ENCODE measurements around the gene MAD2L1. TPM values are rescaled to one million over a fixed set of nuclear protein-coding genes. Genes with fewer than 3 reads are reported as not detected.
"Not testable (repeated sequence)": the region's sequence is repeated elsewhere in the genome, so short reads cannot be mapped to it uniquely, and the experiment has no call there.

MAD2L1 gene
- total and polyA plus RNA-seq, 3 experiments from 2014 or later: 13.1 to 73.8 (median 69.8) TPM

GRCh38 chr4:120070196-120070595 is 3.5 kb upstream of the MAD2L1 start:
- DNase-seq: no peak
- H3K4me1 Mint-ChIP-seq: peaks cover 37 to 55% (median 49%) of the 10 kb centered on the region in 3 donors
- H3K27ac Mint-ChIP-seq: no peak overlapping the region
- H3K27me3 Mint-ChIP-seq: peaks cover 0 to 1% of the 10 kb centered on the region in 2 donors
- H3K9me3 ChIP-seq (ENCODE audit: low read length): no peaks in the 10 kb centered on the region
- H3K9me3 Mint-ChIP-seq: no peaks in the 10 kb centered on the region
- H3K27ac ChIP-seq (ENCODE audit: low read depth, low read length): no peak overlapping the region
- no peaks in the 10 kb centered on the region for H3K27me3 ChIP-seq (ENCODE audit: insufficient read depth, low read length, poor library complexity, severe bottlenecking)
- H3K36me3 Mint-ChIP-seq: peaks cover 0 to 14% (median 0%) of the 10 kb centered on the region in 3 donors
- H3K36me3 ChIP-seq (ENCODE audit: insufficient read depth, low read length): no peaks in the 10 kb centered on the region
- ChIA-PET CTCF (no interaction called here), POLR2A (no interaction called here)
- peaks cover 29% of the 10 kb centered on the region for H3K4me1 ChIP-seq (ENCODE audit: insufficient read depth, low read length)
- no peak overlapping the region for H3K4me3 ChIP-seq (ENCODE audit: low read length)
- no peak overlapping the region for H3K4me3 Mint-ChIP-seq

- H3K36me3 ChIP-seq (ENCODE audit: insufficient read depth, low read length): no peaks in the 10 kb centered on the region
- ChIA-PET POLR2A (interaction anchor here (0.7 to 0.9 kb wide), 2 partner anchors 767 to 1663 kb away, joined by 3 to 9 read pairs; no protein-coding TSS in a partner anchor), CTCF (no interaction called here)
- H3K27me3 ChIP-seq (ENCODE audit: insufficient read depth, low read length, poor library complexity, severe bottlenecking): no peaks in the 10 kb centered on the region
- Mint-ChIP-seq H3K4me1 (peaks cover 58 to 86% (median 85%) of the 10 kb centered on the region in 3 donors), H3K27me3 (peaks cover 0 to 1% of the 10 kb centered on the region in 2 donors), H3K9me3 (no peaks in the 10 kb centered on the region), H3K36me3 (peaks cover 0 to 21% (median 0%) of the 10 kb centered on the region in 3 donors), H3K27ac (peak overlapping the region; percentile 95 to 99 (median 98)), H3K4me3 (peak overlapping the region; percentile 90 to 98 (median 94))
- DNase-seq: peak in 1 of 5 donors; percentile 28
- H3K27ac ChIP-seq (ENCODE audit: low read depth, low read length): peak overlapping the region; percentile 97
- H3K9me3 ChIP-seq (ENCODE audit: low read length): no peaks in the 10 kb centered on the region
- peaks cover 30% of the 10 kb centered on the region for H3K4me1 ChIP-seq (ENCODE audit: insufficient read depth, low read length)
- H3K4me3 ChIP-seq (ENCODE audit: low read length): peak overlapping the region; percentile 82
Measured at GRCh38 chr4:120065974-120066516, 603 bp downstream of the MAD2L1 start.

GRCh38 chr4:120064887-120065286 is 1.8 kb downstream of the MAD2L1 start:
- Mint-ChIP-seq H3K4me3 (peak overlapping the region in 5 of 7 donors; percentile 19 to 38 (median 26)), H3K27ac (peak overlapping the region; percentile 24 to 89 (median 76)), H3K9me3 (no peaks in the 10 kb centered on the region), H3K27me3 (peaks cover 0 to 1% of the 10 kb centered on the region in 2 donors), H3K36me3 (peaks cover 0 to 27% (median 4%) of the 10 kb centered on the region in 3 donors), H3K4me1 (peaks cover 58 to 79% (median 78%) of the 10 kb centered on the region in 3 donors)
- no peak overlapping the region for H3K4me3 ChIP-seq (ENCODE audit: low read length)
- ChIA-PET POLR2A (no interaction called here), CTCF (no interaction called here)
- no peak for DNase-seq
- no peaks in the 10 kb centered on the region for H3K27me3 ChIP-seq (ENCODE audit: insufficient read depth, low read length, poor library complexity, severe bottlenecking)
- no peak overlapping the region for H3K27ac ChIP-seq (ENCODE audit: low read depth, low read length)
- H3K4me1 ChIP-seq (ENCODE audit: insufficient read depth, low read length): peaks cover 30% of the 10 kb centered on the region
- H3K36me3 ChIP-seq (ENCODE audit: insufficient read depth, low read length): no peaks in the 10 kb centered on the region
- H3K9me3 ChIP-seq (ENCODE audit: low read length): no peaks in the 10 kb centered on the region

GRCh38 chr4:120063711-120064110 is 2.9 kb downstream of the MAD2L1 start:
- H3K36me3 Mint-ChIP-seq: peaks cover 0 to 39% (median 4%) of the 10 kb centered on the region in 3 donors
- H3K27ac ChIP-seq (ENCODE audit: low read depth, low read length); H3K27me3 Mint-ChIP-seq; H3K36me3 ChIP-seq (ENCODE audit: insufficient read depth, low read length); H3K9me3 ChIP-seq (ENCODE audit: low read length); H3K9me3 Mint-ChIP-seq; DNase-seq; POLR2A ChIA-PET; H3K4me3 ChIP-seq (ENCODE audit: low read length); H3K27me3 ChIP-seq (ENCODE audit: insufficient read depth, low read length, poor library complexity, severe bottlenecking); CTCF ChIA-PET: not testable (repeated sequence)
- peaks cover 50 to 73% (median 66%) of the 10 kb centered on the region in 3 donors for H3K4me1 Mint-ChIP-seq
- peak overlapping the region; percentile 47 to 92 (median 80) for H3K27ac Mint-ChIP-seq
- peaks cover 25% of the 10 kb centered on the region for H3K4me1 ChIP-seq (ENCODE audit: insufficient read depth, low read length)
- peak overlapping the region in 1 of 7 donors; percentile 63 for H3K4me3 Mint-ChIP-seq

GRCh38 chr4:120062663-120063195 is 3.9 kb downstream of the MAD2L1 start:
- Mint-ChIP-seq H3K27ac (peak overlapping the region; percentile 0 to 92 (median 83)), H3K9me3 (no peaks in the 10 kb centered on the region), H3K27me3 (peaks cover 0 to 1% of the 10 kb centered on the region in 2 donors), H3K4me3 (peak overlapping the region in 2 of 7 donors; percentile 32 to 63), H3K4me1 (peaks cover 41 to 64% (median 56%) of the 10 kb centered on the region in 3 donors), H3K36me3 (peaks cover 0 to 45% (median 4%) of the 10 kb centered on the region in 3 donors)
- Histone ChIP-seq H3K36me3 (ENCODE audit: insufficient read depth, low read length) (peaks cover 5% of the 10 kb centered on the region), H3K4me3 (ENCODE audit: low read length) (no peak overlapping the region), H3K4me1 (ENCODE audit: insufficient read depth, low read length) (peaks cover 16% of the 10 kb centered on the region), H3K27me3 (ENCODE audit: insufficient read depth, low read length, poor library complexity, severe bottlenecking) (no peaks in the 10 kb centered on the region), H3K27ac (ENCODE audit: low read depth, low read length) (no peak overlapping the region), H3K9me3 (ENCODE audit: low read length) (no peaks in the 10 kb centered on the region)
- ChIA-PET POLR2A (no interaction called here), CTCF (no interaction called here)
- DNase-seq: no peak

GRCh38 chr4:120059036-120059435 is 7.6 kb downstream of the MAD2L1 start:
- ChIA-PET POLR2A (no interaction called here), CTCF (no interaction called here)
- DNase-seq: no peak
- Histone ChIP-seq H3K27me3 (ENCODE audit: insufficient read depth, low read length, poor library complexity, severe bottlenecking) (no peaks in the 10 kb centered on the region), H3K9me3 (ENCODE audit: low read length) (no peaks in the 10 kb centered on the region), H3K4me3 (ENCODE audit: low read length) (no peak overlapping the region), H3K27ac (ENCODE audit: low read depth, low read length) (no peak overlapping the region), H3K36me3 (ENCODE audit: insufficient read depth, low read length) (peaks cover 5% of the 10 kb centered on the region), H3K4me1 (ENCODE audit: insufficient read depth, low read length) (no peaks in the 10 kb centered on the region)
- H3K4me1 Mint-ChIP-seq: peaks cover 17 to 29% (median 24%) of the 10 kb centered on the region in 3 donors
- peaks cover 0 to 38% (median 4%) of the 10 kb centered on the region in 3 donors for H3K36me3 Mint-ChIP-seq
- H3K4me3 Mint-ChIP-seq: no peak overlapping the region
- H3K27me3 Mint-ChIP-seq: no peaks in the 10 kb centered on the region
- H3K27ac Mint-ChIP-seq: no peak overlapping the region
- no peaks in the 10 kb centered on the region for H3K9me3 Mint-ChIP-seq

GRCh38 chr4:120057416-120057815 is 9.2 kb downstream of the MAD2L1 start:
- H3K36me3 Mint-ChIP-seq: peaks cover 0 to 32% (median 4%) of the 10 kb centered on the region in 3 donors
- H3K27me3 ChIP-seq (ENCODE audit: insufficient read depth, low read length, poor library complexity, severe bottlenecking): no peaks in the 10 kb centered on the region
- H3K4me3 Mint-ChIP-seq: no peak overlapping the region
- H3K27ac Mint-ChIP-seq: no peak overlapping the region
- ChIA-PET CTCF (interaction anchor here (1.0 to 1.2 kb wide), 3 partner anchors 9 to 498 kb away, joined by 3 to 6 read pairs (median 3); partner anchors contain the start of gene PDE5A), POLR2A (no interaction called here)
- H3K4me1 ChIP-seq (ENCODE audit: insufficient read depth, low read length): no peaks in the 10 kb centered on the region
- no peak overlapping the region for H3K4me3 ChIP-seq (ENCODE audit: low read length)
- no peaks in the 10 kb centered on the region for H3K9me3 Mint-ChIP-seq
- peaks cover 5% of the 10 kb centered on the region for H3K36me3 ChIP-seq (ENCODE audit: insufficient read depth, low read length)
- no peak overlapping the region for H3K27ac ChIP-seq (ENCODE audit: low read depth, low read length)
- no peaks in the 10 kb centered on the region for H3K9me3 ChIP-seq (ENCODE audit: low read length)
- H3K27me3 Mint-ChIP-seq: no peaks in the 10 kb centered on the region
- peaks cover 8 to 13% (median 8%) of the 10 kb centered on the region in 3 donors for H3K4me1 Mint-ChIP-seq
- DNase-seq: no peak

- H3K4me3 ChIP-seq (ENCODE audit: low read length): no peak overlapping the region
- H3K9me3 ChIP-seq (ENCODE audit: low read length): no peaks in the 10 kb centered on the region
- no peak overlapping the region for H3K27ac ChIP-seq (ENCODE audit: low read depth, low read length)
- H3K4me3 Mint-ChIP-seq: no peak overlapping the region
- peaks cover 0 to 31% (median 4%) of the 10 kb centered on the region in 3 donors for H3K36me3 Mint-ChIP-seq
- no peaks in the 10 kb centered on the region for H3K4me1 ChIP-seq (ENCODE audit: insufficient read depth, low read length)
- H3K9me3 Mint-ChIP-seq: no peaks in the 10 kb centered on the region
- peaks cover 0 to 6% (median 2%) of the 10 kb centered on the region in 3 donors for H3K4me1 Mint-ChIP-seq
- H3K27me3 ChIP-seq (ENCODE audit: insufficient read depth, low read length, poor library complexity, severe bottlenecking): no peaks in the 10 kb centered on the region
- ChIA-PET CTCF (interaction anchor here (1.2 to 1.4 kb wide), 3 partner anchors 428 to 1075 kb away, joined by 3 to 6 read pairs (median 3); partner anchors contain the start of gene PDE5A), POLR2A (no interaction called here)
- no peaks in the 10 kb centered on the region for H3K27me3 Mint-ChIP-seq
- no peak overlapping the region for H3K27ac Mint-ChIP-seq
- DNase-seq: no peak
- H3K36me3 ChIP-seq (ENCODE audit: insufficient read depth, low read length): peaks cover 5% of the 10 kb centered on the region
Measured at GRCh38 chr4:120056246-120056645, 10.4 kb downstream of the MAD2L1 start.
